8988T (cell line): ENCODE measurements around the gene PPP1R15B.

Experiments
- DNase-seq: peaks from one replicate; pipeline ENCODE4 v3.0.0; 2011

Gene PPP1R15B

GRCh38 chr1:204418174-204419063, 6.8 kb upstream of the PPP1R15B start:
- no peak for DNase-seq

DNA sequence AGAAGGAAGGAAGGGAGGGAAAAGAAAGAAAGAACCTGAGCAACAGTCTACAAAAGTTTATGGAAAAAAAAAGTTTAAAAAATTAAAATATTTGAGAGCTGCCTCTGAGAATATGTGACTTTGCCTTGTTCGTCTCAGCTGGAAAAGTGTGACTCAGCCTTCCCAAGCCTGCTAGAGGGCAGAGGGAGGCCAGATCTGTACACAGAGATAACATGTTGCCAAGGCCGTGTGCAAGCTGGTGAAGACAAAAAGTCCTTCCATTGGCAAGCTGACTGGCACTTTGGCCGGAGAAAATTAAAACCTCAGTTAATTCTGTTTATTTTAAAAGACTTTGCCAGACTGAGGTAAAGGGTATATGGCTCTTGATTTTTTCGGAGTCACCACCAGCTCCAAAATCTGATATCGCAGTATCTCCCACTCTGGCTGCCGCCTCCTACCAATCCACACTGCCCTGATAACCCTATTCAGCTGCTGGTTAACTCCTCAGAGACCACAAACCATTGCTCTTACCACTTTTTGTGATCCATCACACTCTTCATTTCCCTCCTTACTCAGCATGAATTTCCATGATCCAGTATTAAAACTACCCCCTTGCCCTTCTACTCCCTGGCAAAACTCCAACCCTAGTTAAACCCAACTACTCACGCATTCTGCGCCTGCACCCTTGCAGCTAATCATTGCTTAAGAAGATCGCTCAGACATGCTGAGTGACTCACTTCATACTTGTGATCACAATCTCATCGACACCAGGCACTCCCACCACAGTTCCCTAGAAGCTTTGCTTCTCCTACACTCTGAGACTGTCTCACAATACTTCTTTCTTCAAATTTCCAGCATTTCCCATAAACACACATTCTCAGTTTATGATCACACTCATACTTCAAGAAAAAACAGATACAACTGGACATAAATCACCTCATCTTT, 5.7 kb upstream of the PPP1R15B start:
- DNase-seq, result no peak

DNA sequence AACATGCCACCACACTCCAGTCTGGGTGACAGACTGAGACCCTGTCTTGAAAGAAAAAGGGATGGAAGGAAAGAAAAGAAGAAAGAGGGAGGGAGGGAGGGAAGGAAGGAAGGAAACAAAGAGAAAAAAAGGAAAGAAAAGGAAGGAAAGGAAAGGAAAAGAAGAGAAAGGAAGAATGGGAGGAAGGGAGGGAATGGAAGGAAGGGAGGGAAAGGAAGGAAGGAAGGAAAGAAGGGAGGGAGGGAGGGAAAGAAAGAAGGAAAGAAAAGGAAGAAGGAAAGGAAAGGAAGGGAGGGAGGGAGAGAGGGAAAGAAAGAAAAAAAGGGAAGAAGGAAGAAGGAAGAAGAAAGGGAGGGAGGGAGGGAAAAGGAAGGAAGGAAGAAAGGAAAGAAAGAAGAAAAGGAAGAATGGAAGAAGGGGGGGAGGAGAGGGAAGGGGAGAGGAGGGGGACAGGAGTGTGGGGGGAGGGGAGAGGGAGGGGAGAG, 5.0 kb upstream of the PPP1R15B start:
- no peak for DNase-seq

GRCh38 chr1:204415351-204415750, 3.7 kb upstream of the PPP1R15B start:
- no peak for DNase-seq

- DNase-seq, result no peak
These were observed 2.4 kb upstream of the PPP1R15B start for GRCh38 chr1:204414016-204414415.

GRCh38 chr1:204413170-204413535, 1.5 kb upstream of the PPP1R15B start:
- no peak for DNase-seq

DNA sequence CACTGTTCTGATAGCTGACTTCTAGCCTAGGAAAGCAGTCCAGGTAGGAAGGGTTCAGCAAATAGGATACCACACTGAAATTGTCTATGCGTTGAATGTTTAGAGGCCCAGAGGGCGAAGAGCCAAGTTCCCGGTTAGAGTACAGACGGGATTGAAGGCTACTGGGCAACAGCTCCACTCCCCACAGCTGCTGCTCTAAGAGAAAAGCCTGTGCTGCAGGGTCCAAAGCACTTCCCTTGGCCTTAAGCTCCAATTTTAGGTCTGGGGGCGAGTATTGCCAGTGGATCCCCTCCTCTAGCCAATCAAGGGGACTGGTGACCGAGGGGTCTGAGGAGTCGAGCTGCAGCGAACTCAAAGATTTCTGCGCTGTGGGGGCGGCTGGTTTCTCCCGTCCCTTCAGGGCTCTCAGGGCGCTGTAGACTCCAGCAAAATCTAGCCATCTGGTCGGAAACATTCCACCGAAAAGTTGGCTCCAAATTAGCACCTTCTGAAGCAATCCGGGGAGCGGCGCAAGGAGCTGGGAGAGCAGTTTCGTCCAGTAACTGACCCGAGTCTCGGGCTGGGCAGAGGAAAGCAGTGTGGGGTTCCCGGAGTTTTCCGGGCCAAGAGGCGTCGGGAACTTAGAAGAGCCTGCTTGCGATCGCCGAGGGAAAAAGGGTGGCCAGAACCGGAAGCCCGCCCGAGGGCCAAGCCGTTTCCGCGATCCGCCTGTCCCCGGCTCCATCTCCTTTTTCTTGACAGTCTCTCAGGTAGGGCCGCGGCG, 748 bp downstream of the PPP1R15B start:
- DNase-seq, result no peak

- no peak for DNase-seq
These were observed 1.6 kb downstream of the PPP1R15B start for GRCh38 chr1:204409836-204410687.

- no peak for DNase-seq
These were observed 2.5 kb downstream of the PPP1R15B start for GRCh38 chr1:204409123-204409522.

GRCh38 chr1:204408602-204409001, 3.0 kb downstream of the PPP1R15B start:
- DNase-seq, result no peak

- DNase-seq, result no peak
These were observed 3.5 kb downstream of the PPP1R15B start for GRCh38 chr1:204408074-204408507.

DNA sequence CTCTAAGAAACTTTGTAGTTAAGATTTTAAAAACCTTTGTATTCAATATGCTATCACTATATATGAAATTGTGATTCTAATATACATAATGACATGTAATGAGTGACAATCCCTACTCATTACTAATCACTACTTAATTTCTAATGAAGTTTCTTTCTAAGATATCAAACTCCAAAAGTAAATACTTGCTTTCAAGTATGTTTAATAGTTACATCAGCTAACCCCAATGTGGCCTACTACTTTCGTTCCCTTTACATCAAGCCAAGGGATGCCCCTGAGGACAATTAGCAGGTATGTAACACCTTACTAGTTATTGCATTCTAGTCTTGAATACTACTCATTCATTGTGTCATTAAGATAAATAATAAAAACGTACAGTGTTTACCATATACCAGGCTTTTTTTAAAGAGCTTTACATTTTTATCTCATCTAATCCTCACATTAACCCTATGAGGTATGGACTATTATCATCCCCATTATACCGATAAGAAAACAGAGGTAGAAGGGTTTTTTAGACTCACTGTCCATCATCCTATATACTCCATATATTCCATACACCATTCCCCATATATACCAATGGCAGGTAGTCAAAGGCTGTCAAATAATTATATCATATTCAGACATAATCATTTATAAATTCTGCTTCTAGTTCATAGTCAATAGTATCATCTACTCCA, 4.2 kb downstream of the PPP1R15B start:
- DNase-seq, result no peak

DNA sequence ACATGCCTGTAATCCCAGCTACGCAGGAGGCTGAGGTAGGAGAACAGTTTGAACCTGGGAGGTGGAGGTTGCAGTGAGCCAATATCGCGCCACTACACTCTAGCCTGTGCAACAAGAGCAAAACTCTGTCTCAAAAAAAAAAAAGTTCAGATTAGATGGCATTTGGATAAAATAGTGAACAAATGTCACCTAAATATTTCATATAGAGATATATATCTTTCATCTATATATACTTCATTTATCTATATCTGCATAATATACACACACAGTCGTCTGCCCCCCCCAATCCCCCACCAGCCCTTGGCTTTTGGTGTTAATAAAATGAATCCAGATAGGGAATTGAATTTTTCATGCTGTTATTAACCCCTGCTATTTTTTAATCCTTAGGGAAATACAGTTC, 5.0 kb downstream of the PPP1R15B start:
- no peak for DNase-seq

DNA sequence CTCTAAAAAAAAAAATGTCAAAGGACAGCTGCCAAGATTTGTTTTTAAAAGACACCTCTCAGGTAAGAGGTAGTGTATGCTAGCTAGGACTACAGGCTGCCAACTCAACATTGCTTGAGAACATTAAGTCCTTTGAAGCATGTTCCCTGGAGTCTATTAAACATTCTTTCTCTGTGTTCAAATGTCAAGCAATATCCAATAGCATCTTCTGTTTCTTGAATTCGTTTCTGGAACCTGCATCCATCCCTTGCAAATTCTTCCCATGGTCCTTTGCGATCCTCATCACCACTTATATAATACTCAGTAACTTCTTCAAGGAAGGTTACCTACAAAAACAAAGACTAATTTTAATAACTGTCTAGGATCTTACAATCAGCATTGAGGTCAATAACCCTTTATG, 5.6 kb downstream of the PPP1R15B start:
- no peak for DNase-seq

- no peak for DNase-seq
These were observed 7.0 kb downstream of the PPP1R15B start for GRCh38 chr1:204404629-204405028.

- no peak for DNase-seq
These were observed 9.2 kb downstream of the PPP1R15B start for GRCh38 chr1:204402391-204402790.

- DNase-seq, result no peak
These were observed 9.9 kb downstream of the PPP1R15B start for GRCh38 chr1:204401730-204402129.

- no peak for DNase-seq
These were observed 10.6 kb downstream of the PPP1R15B start for GRCh38 chr1:204400882-204401510.

GRCh38 chr1:204398197-204399125, 13.2 kb downstream of the PPP1R15B start:
- peak; percentile 66 for DNase-seq
